NK-92 (cell line): ENCODE data around the gene CUL9.
A peak's percentile ranks its signal among the peaks of the same experiment; 100 is the strongest.
"Not testable (repeated sequence)": the region's sequence is repeated elsewhere in the genome, so short reads cannot be mapped to it uniquely, and the experiment has no call there.

Experiments
- DNase-seq: peaks from one replicate; lab custom pipeline; 2025; ENCODE audit not compliant: unreplicated experiment; lab: John Stamatoyannopoulos, UW

The CUL9 gene

DNA sequence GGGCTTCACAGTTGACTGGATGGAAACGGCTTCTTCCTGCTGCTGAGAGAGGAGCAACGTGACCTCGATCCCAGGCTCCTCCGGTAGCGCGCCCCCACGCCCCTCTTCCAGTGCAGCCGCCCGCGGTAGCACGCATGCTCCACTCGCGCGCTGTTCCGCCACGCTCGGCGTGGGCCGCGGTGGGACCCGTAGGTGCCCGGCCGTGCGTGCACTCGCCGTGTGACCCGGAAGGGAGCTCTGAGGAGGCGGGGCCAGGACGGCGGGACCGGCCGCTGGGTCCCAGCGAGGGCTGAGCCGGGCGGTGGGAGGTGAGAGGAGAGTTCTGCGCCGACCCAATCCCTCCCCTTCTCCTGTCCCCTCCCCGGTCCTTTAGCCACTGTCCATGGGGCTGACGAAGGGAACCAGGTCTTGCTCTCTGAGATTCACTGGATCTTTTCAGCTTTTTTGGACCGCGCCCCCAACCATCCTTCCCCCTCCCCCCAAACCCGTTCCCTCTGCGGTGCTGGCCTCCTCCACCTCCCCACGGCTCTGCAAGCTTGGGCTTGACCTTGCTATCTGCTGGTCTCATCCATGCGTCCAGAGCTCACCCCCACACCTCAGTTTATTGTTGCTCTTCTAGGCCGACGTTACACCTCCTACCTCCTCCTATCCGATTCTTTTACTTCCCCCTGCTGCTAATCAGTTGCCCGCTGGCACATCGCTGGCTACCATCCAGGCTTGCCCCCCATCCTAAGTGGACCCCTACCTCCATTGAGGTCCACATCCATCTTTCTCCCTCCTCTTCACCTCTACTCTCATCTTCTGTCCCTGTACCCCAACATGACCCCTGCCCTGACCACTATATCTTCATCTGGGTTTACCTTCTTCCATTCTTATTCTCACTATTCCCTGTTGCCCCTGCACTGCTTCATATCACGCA is at the start of gene CUL9:
Gene CUL9 (plus strand): TSS at position 255 of the 919 bp plus-strand sequence. CDS start 2,115 bp downstream, outside the sequence.
- DNase-seq = no peak

DNA sequence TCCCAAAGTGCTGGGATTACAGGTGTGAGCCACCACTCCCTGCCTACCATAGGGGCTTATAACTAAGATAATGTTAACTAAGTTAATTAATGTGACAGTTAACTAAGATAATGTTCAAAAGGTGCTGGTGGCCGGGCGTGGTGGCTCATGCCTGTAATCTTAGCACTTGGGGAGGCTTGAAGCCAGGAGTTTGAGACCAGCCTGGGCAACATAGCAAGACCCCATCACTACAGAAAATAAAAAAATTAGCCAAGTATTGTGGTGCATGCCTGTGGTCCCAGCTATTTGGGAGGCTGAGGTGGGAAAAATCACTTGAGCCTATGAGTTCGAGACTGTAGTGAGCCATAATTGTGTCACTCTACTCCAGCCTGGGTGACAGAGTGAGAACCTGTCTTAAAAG is 43.7 kb upstream of the CUL9 start:
- no peak for DNase-seq

DNA sequence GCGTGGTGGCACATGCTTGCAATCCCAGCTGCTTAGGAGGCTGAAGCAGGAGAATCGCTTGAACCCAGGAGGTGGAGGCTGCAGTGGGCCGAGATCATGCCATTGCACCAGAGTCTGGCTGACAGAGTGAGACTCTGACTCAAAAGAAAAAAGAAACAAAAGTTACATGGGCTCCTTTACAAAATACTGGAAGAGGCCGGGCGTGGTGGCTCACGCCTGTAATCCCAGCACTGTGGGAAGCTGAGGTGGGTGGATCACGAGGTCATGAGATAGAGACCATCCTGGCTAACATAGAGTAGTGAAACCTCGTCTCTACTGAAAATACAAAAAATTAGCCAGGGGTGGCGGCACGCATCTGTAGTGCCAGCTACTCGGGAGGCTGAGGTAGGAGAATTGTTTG is 42.0 kb upstream of the CUL9 start:
- DNase-seq = not testable (repeated sequence)

DNA sequence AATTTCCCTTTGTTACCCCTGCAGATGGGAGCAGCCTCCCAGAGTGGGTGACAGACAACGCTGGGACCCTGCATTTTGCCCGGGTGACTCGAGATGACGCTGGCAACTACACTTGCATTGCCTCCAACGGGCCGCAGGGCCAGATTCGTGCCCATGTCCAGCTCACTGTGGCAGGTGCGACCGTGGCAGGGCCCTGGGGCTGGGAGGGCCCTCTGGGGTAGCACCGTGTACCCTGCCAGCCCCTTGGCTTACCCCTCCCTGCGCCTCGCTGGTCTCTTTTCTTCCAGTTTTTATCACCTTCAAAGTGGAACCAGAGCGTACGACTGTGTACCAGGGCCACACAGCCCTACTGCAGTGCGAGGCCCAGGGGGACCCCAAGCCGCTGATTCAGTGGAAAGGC is 40.4 kb upstream of the CUL9 start:
- no peak for DNase-seq

DNA sequence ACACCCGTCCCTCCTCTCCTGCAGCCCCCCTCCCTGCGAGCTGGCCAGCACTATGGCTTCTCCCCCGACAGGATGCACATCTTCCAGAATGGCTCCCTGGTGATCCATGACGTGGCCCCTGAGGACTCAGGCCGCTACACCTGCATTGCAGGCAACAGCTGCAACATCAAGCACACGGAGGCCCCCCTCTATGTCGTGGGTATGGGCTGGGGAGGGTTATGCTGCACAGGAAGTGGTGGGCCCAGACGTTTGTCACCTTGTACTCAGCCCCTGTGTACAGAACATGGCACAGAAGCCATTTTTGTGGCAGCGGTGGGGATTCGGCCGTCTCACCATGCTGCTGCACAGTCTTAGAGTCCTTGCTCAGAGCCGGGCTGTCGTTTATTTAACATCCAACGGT is 39.9 kb upstream of the CUL9 start:
- no peak for DNase-seq

DNA sequence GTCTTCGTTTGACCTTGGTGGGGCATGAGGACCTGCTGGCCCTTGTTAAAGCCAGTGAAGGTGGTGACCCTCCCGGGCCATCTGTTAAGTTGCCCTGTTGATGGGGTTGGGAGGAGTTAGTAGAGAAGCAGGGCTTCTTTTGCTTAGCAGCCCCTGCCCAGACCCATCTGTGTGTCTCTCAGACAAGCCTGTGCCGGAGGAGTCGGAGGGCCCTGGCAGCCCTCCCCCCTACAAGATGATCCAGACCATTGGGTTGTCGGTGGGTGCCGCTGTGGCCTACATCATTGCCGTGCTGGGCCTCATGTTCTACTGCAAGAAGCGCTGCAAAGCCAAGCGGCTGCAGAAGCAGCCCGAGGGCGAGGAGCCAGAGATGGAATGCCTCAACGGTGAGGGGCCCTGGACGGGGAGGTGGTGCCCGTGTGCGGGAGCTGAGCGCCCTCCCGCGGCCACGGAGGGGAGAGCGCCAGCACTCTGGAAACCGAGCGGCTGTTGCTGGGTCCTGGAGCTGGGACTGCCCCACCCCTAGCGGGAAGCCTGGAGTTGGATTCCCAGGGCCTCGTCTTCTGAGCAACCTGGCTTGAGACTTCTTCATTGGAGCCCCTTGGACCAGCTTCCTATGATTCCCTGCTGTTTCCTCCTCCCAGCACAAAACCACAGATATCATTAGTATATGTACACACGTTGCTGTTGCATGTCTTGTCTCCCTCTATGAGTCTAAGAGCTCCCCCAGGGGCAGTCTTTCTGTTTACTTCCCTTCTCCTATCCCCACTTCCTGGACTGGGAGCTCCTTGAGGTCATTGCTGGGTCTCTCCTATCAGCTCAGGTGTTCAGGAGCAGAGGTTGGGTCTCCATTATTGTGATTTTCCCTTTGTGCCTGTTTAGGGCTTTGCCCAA is 38.5 kb upstream of the CUL9 start:
- no peak for DNase-seq

DNA sequence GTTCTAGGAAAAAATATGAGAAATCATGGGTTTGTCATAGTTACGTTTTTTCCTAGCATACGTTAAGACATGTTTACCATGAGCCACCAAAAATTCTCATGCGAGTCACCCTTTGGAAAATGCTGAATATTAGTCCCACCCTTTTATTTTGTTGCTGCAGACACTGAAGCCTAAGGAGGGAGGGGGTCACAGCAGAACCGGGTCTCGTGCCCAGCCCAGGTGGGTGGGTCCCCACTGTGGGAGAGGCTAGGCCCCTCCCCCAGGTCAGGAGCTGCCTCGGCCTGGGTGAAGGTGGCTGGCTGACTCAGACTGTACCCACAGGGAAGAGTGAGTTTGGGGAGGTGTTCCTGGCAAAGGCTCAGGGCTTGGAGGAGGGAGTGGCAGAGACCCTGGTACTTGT is 37.1 kb upstream of the CUL9 start:
- no peak for DNase-seq

DNA sequence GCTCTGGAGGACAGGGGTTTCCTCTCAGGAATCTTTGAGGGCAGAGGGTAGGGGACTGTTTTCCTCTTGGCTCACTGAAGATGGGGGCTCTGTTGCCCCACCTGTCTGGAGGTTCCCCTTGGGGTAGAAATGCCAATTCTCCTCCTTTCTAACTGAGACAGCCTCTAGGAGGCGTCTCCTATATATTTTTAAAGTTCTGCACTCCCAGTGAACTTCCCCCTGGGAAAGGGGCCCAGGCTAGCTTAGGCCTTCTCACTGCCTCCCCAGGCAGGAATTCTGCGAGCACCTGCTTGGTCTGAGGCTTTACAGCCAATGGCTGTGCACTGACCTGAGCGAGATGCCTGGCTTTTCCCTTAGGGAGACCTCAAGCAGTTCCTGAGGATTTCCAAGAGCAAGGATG is 35.7 kb upstream of the CUL9 start:
- no peak for DNase-seq

DNA sequence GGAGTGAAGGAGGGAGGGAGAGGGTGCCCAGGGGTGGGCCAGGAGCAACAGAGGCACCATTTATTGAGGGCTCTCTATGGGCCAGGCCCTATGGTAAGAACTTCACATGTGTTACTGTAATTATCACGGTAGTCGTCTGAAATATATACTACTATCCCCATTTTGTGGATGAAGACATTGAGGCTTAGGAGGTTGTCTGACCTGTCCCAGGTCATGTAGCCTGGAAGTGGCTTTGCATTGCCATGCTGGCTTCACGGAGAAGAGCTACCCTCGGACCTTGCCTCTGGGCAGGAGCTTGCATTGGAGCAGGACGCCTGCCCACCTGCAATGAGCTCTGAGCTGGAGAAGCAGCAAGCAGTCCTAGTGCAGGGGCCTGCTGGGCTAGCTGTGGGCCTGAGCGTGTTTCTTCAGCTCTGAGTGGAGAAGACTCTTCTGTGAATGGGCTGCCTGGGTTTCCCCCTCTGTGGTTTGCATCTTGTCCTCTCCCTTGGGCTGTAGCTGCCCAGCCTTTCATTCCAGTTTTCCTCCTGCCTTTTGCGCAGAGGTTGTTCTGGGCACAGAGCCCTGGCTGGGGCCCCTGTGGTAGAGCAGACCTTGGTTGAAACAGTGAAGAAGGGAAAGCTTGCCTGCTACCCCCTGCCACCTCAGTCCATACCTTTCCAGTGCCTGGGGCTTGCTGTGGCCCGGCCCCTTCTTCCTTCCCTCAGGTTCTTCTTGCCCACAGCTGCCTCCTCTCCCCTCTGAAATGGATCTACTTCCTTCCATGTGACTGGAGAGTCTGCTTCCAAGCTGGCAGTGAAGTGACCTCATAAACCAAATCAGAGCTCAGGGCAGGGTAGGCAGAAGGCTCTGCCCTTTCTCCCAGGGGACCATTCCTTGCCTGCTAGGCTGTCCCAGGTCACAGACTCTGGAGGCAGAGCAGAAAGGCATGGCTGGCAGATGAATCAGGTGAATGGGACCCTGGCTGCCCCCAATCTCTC is 35.0 kb upstream of the CUL9 start:
- DNase-seq = no peak

DNA sequence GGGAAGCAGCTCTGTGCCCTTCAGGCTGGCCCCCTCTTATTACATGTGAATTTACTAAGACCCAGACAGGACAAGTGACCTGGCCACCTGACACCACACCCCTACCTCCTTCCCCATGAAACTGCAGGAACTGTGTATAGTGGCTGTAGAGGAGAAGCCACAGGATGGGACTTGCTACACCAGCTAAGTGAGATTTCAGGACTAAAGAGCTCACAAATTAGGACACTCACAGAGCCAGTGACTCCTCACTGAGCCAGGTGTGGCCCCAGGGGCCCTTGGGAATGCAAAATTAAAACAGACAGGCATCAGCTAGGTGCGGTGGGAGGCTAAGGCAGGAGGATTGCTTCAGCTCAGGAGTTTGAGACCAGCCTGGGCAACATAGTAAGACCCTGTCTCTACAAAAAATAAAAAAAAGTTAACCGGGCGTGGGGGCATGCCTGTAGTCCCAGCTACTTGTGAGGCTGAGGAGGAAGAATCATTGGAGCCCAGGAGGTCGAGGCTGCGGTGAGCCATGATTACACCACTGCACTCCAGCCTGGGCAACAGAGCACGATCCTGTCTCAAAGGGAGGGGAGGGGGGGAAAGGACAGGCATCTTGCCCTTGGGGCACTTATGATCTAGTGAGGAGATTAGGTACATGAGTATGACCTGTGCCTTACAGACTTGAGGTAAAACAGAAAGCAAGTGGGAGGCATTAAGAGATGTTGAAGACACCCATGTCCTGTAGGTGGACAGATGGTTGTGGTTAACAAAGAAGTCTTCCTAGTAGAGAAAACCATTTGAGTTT is 34.1 kb upstream of the CUL9 start:
- no peak for DNase-seq

DNA sequence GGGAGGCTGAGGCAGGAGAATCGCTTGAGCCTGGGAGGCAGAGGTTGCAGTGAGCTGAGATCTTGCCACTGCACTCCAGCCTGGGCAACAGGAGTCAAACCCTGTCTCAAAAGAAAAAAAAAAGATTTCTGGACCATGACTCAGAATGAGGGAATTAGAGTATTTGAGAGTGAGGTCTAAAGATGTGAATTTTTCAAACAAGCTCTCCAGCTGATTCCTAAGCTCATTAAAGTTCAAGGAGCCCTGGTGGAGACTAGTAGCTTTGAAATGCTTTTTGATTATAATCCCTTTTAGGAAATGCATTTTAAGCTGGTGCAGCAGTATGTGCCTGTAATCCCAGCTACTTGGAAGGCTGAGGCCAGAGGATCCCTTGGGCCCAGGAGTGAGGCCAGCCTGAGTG is 32.7 kb upstream of the CUL9 start:
- DNase-seq = no peak

DNA sequence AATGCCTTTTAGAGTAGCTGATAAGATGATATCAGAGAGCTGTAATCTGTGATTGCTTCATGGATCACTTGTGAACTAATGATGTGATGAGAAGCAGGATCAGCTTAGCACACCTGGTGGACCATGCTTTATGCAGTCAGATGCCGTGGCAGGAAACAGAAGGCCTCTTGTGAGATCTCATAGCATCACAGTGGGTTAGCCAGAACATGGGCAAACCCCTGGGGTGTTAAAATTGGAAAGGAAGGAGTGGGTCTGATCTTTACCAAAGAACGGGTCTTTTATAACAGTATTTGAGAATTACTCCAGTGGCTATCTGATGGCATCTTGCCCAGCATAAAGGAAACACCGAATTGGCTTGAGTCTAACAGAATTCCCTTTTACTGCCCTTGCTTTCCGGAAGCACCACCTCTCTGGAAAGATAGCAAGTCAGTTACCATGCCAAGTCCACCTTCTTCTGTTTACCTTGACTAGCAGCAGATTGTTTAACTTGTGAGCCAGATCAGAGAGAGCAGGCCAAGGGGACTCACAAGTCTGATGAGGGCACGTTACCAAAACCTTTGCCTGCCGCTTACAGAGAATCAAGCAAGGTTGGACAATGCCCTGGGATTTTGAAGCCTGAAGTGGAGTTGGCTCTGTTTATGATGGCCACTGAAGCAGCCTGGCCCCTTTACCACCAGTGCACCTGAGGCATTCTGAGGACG is 31.8 kb upstream of the CUL9 start:
- DNase-seq = no peak

DNA sequence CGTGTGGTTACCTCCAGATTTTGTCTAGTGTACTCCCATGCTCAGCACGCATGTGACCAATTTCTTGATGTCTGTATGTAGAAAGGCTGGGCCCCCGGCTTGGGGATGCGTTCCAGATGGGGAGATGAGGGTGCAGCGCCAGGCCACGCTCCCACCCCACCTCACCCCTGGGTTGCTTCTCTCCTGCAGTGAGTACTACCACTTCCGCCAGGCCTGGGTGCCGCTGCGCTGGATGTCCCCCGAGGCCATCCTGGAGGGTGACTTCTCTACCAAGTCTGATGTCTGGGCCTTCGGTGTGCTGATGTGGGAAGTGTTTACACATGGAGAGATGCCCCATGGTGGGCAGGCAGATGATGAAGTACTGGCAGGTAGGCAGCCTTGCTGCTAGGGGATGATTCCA is 22.4 kb upstream of the CUL9 start:
- no peak for DNase-seq

DNA sequence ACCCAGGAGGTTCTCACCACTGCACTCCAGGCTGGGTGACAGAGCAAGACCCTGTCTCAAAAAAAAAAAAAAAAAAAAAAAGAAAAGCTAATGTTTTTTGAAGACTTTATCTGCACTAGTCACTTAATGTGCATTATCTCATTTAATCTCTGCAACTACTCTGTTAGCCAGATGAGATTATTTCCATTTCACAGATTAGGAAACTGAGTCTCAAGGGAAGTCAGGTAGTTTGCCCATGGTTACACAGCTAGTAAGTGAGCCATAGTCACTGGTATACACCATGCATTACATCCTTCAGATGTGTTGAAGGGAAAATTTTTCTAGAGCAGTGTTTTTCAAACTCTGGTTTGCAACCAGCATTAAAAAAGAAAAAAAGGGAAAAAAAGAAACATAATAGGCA is 18.1 kb upstream of the CUL9 start:
- no peak for DNase-seq

DNA sequence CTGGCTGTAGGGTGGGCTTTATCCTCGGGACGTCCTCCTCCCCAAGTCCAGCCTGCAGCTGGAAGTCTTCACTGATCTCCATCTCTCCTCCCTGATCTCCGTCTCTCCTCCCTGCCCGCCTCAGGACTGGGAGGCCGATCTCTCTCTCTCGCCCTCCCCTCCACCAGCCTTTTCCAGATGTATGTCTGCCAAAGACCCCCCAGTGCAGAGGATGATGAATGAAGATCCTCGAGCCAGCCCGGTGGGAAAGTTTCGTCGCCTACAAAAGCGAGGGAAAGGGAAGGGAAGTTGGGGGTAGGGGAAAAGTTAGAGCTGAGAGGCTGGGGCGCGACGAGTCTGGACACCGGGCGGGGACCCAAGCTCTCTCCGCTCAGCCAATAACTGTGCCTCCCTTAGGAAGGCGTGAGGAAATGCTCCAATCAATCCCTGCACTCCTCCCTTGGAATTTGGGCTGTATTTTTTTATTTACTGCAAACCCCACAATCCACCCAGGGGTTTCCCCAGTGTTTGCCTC is 11.5 kb upstream of the CUL9 start:
- DNase-seq = no peak

DNA sequence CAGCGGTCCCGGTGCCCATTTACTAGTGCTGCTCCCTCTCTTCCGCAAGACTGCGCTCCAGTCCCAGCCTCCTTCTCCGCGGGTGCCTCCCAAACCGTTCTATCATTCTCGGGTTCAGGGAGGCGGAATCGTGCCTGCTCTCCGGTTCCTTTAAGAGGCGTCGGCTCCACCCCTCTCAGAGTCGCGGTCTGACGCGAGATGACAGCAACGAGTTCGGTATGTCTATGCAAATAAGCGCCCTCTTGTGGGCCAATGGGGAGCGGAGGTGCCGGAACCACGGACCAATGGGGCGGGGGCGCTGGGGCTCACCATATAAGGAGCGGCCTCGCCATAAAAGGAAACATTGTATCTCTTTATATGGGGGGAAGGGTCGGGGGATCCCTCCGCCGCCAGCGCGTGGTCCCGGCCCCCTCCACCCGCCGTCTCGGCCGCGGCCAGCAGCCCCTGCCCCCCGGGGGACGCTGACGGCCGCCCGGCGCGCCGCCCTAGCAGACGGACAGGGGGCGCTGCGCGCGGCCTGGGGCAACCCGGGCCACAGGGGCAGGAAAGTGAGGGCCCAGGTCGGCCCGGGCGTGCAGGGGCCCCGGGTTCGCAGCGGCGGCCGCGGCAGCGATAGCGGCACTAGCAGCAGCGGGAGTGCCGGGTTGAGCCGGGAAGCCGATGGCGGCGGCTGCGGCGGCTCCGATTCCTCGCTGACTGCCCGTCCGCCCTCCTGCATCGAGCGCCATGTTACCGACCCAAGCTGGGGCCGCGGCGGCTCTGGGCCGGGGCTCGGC is 10.9 kb upstream of the CUL9 start, which contains the start of gene SRF:
Gene SRF (plus strand): TSS at position 339 of the 776 bp plus-strand sequence. CDS start 388 bp downstream, at position 727.
- peak; percentile 96 for DNase-seq

DNA sequence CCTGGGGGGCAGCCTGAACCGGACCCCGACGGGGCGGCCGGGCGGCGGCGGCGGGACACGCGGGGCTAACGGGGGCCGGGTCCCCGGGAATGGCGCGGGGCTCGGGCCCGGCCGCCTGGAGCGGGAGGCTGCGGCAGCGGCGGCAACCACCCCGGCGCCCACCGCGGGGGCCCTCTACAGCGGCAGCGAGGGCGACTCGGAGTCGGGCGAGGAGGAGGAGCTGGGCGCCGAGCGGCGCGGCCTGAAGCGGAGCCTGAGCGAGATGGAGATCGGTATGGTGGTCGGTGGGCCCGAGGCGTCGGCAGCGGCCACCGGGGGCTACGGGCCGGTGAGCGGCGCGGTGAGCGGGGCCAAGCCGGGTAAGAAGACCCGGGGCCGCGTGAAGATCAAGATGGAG is 10.3 kb upstream of the CUL9 start:
- no peak for DNase-seq
